Endothelial cell (in vitro differentiated cells): ENCODE results near the gene NEDD4L. TPM values are rescaled to one million over a fixed set of nuclear protein-coding genes. Genes with fewer than 3 reads are reported as not detected.

Source experiments
- DNase-seq: peaks from one replicate; pipeline ENCODE4 v3.0.0; 2021; ENCODE audit warnings: low spot score
- H3K27ac Mint-ChIP-seq: one replicate; pipeline ENCODE4 v1.8.0; 2021; ENCODE audit warnings: mixed read lengths, inconsistent platforms; ENCODE audit not compliant: unreplicated experiment
- H3K27me3 Mint-ChIP-seq: one replicate; pipeline ENCODE4 v1.8.0; 2021; ENCODE audit warnings: mild to moderate bottlenecking, moderate library complexity, mixed read lengths, inconsistent platforms; ENCODE audit not compliant: unreplicated experiment
- H3K36me3 Mint-ChIP-seq: one replicate; pipeline ENCODE4 v1.8.0; 2021; ENCODE audit warnings: mild to moderate bottlenecking, low read depth, mixed read lengths, inconsistent platforms; ENCODE audit not compliant: unreplicated experiment
- H3K4me1 Mint-ChIP-seq: one replicate; pipeline ENCODE4 v1.8.0; 2021; ENCODE audit warnings: mild to moderate bottlenecking, mixed read lengths, inconsistent platforms; ENCODE audit not compliant: unreplicated experiment
- H3K4me3 Mint-ChIP-seq: one replicate; pipeline ENCODE4 v1.8.0; 2021; ENCODE audit warnings: mild to moderate bottlenecking, mixed read lengths, inconsistent platforms; ENCODE audit not compliant: unreplicated experiment
- H3K9me3 Mint-ChIP-seq: one replicate; pipeline ENCODE4 v1.8.0; 2021; ENCODE audit warnings: mixed read lengths, inconsistent platforms; ENCODE audit not compliant: unreplicated experiment
- total RNA-seq: library from RNA; stranded (reverse); fragmentation: NEBNext Ultra II Directional; extraction: Animal tissue kit (Norgen Biotek cat#: 25700); gene quantifications from one replicate; pipeline ENCODE4 v1.2.1, GENCODE V29; 2021; ENCODE audit not compliant: unreplicated experiment
- TF ChIP-seq, protein P1 (sequence below): fragments of 200-600 bp; sonication (generic); IDR thresholded peaks from one replicate; pipeline ENCODE4 v1.5.0; 2021; ENCODE audit warnings: antibody characterized with exemption; ENCODE audit not compliant: unreplicated experiment

NEDD4L gene
- total RNA-seq, 1 donor from 2014 or later = 42.8 TPM

DNA sequence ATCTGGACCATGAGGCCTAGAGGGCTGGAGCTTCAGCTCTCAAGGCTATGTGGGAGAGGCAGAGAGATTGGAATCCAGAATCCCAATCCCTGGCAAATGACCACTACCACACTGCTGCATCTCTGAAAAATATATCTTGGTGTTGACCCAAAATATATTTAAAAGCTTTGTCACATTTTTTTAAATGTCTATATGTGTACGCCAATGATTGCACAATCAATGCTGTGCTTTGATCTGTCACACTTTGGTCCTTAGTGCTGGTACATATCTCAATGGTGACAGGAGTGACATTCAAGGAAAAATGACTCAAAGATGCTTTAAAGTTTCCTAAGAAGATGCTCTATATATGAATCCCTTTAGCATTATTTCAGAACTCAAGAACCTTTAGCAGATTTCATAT, 31.7 kb upstream of the NEDD4L start:
- peaks cover 7% of the 10 kb centered on the region for H3K9me3 Mint-ChIP-seq
- H3K27ac Mint-ChIP-seq = no peak overlapping the region
- no peaks in the 10 kb centered on the region for H3K4me1 Mint-ChIP-seq
- TF ChIP-seq, protein P1, sequence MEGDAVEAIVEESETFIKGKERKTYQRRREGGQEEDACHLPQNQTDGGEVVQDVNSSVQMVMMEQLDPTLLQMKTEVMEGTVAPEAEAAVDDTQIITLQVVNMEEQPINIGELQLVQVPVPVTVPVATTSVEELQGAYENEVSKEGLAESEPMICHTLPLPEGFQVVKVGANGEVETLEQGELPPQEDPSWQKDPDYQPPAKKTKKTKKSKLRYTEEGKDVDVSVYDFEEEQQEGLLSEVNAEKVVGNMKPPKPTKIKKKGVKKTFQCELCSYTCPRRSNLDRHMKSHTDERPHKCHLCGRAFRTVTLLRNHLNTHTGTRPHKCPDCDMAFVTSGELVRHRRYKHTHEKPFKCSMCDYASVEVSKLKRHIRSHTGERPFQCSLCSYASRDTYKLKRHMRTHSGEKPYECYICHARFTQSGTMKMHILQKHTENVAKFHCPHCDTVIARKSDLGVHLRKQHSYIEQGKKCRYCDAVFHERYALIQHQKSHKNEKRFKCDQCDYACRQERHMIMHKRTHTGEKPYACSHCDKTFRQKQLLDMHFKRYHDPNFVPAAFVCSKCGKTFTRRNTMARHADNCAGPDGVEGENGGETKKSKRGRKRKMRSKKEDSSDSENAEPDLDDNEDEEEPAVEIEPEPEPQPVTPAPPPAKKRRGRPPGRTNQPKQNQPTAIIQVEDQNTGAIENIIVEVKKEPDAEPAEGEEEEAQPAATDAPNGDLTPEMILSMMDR = no peak
- no peaks in the 10 kb centered on the region for H3K27me3 Mint-ChIP-seq
- H3K4me3 Mint-ChIP-seq = no peak overlapping the region
- H3K36me3 Mint-ChIP-seq = peaks cover 6% of the 10 kb centered on the region
- no peak for DNase-seq

DNA sequence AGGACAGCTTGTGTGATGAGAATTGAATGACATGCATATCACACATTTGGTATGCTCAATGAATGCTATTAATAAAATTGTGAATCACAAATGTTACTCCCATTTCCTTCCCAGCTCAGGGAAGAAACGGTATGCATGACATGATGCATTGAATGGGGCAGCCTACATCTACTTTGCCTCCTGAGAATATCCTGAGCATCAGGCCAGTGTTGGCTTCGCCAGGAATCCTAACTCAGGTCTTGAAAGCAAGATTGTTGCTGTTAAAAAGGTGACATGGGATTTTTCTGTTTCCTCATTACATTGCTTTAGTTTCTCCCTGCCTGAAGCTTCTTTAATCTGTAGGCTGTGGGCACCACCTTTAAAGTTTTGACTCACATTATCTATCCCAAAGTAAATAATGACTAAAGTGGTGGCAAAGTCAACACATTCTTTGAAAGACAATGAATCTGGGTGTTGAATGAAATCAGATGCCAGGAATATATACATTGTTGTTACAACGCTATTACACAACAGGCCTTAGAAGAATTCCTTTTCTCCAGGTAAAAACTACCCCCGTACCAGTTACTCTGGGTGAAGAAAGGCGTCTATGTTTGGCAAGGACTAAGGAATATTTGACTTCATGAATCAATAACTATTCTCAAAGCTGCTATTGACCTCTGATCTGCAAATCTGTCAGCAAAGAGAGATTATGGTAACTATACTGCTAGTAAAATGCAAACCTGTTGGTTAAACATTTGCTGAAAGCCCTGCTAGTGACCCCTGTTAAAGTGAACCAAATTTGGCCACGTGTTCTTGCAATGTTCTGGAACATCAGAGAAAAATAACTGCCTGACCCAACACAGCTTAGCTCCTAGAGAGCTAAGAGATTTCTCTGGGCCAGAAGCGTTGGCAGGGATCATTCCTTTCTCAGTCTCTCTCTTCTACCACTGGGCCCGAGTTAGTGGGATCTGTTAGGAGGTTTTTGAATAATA, 30.5 kb upstream of the NEDD4L start:
- H3K9me3 Mint-ChIP-seq = peaks cover 7% of the 10 kb centered on the region
- H3K4me3 Mint-ChIP-seq = no peak overlapping the region
- no peaks in the 10 kb centered on the region for H3K4me1 Mint-ChIP-seq
- TF ChIP-seq, protein P1 = no peak
- H3K27ac Mint-ChIP-seq = no peak overlapping the region
- peaks cover 6% of the 10 kb centered on the region for H3K36me3 Mint-ChIP-seq
- no peak for DNase-seq
- no peaks in the 10 kb centered on the region for H3K27me3 Mint-ChIP-seq

DNA sequence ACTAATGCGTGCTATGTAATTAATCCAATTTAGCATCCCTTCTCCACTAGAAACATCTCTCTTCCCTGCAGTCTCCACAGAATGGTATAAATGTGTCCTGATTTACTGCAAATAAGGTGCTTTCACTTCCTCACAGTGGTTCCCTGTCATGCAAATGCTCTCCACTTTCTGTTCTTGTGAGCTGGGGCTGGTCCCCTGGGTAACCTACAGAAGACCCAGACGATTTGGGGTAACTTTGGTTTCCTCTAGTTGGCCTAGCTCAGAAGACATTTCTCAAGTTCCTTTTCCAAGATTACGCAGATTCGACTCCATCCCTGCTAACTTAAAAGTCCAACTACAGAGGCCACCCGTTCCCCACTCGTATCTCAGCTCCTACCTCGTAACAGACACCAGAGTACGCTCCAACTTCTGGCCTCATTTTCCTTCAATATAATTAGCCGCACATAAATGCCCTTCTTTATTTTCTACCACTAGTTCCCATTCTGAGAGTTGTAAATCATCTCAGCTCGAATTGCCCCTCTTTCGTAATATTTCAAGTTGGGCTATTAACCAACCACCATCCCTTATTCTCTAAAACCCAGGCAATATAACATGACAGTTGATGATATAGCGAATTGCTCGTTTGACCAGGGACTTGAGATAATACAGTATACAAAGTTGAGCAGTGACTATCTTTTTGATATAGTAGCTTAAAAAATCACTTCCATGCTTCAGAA, 28.8 kb upstream of the NEDD4L start:
- peaks cover 7% of the 10 kb centered on the region for H3K9me3 Mint-ChIP-seq
- TF ChIP-seq, protein P1 = no peak
- H3K27ac Mint-ChIP-seq = no peak overlapping the region
- peaks cover 6% of the 10 kb centered on the region for H3K36me3 Mint-ChIP-seq
- no peak overlapping the region for H3K4me3 Mint-ChIP-seq
- no peak for DNase-seq
- no peaks in the 10 kb centered on the region for H3K27me3 Mint-ChIP-seq
- H3K4me1 Mint-ChIP-seq = no peaks in the 10 kb centered on the region

DNA sequence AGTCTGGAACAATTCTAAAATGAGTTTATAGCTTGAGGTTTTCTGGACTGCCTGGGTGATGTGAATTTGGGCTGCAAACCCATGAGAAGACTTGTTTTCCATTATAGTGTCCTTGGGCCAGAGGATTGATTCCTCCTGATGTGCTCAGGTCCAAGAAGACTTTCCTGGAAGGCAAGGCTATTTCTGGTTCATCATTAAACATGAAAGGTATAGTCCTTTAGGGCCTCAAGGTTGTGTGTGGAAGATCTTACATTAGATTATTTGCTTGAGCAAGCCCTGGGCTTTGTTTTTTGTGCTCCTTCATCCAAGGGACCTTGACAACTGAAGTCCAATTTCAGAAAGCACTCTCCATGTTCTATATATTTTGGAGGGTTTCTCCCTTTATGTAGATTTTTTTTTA, 26.8 kb upstream of the NEDD4L start:
- H3K4me1 Mint-ChIP-seq = no peaks in the 10 kb centered on the region
- no peak overlapping the region for H3K27ac Mint-ChIP-seq
- no peak overlapping the region for H3K4me3 Mint-ChIP-seq
- DNase-seq = no peak
- no peaks in the 10 kb centered on the region for H3K27me3 Mint-ChIP-seq
- H3K9me3 Mint-ChIP-seq = peaks cover 7% of the 10 kb centered on the region
- TF ChIP-seq, protein P1 = no peak
- H3K36me3 Mint-ChIP-seq = peaks cover 6% of the 10 kb centered on the region
